Neural cell (in vitro differentiated cells): ENCODE results near the gene SNRPA. TPM values are rescaled to one million over a fixed set of nuclear protein-coding genes. Genes with fewer than 3 reads are reported as not detected.

ENCODE experiments used
- H2AFZ ChIP-seq: fragments of 200-600, 300-800 bp; sonication (generic), shearing (Covaris generic); 2 replicates; pipeline ENCODE4 v1.6.0; 2014; ENCODE audit warnings: low read depth, mild to moderate bottlenecking, antibody characterized with exemption, low read length, moderate library complexity
- H3F3A ChIP-seq: fragments of 200-600 bp; shearing (Covaris generic); 2 replicates; pipeline ENCODE4 v1.6.1; 2016; ENCODE audit warnings: mild to moderate bottlenecking, moderate library complexity, mixed read lengths, antibody characterized with exemption, low read length; ENCODE audit not compliant: insufficient read depth, poor library complexity, severe bottlenecking
- H3K27ac ChIP-seq: fragments of 200-600, 300-800 bp; sonication (generic), shearing (Covaris generic); 2 replicates; pipeline ENCODE4 v1.5.1; 2014; ENCODE audit warnings: mild to moderate bottlenecking, low read length, moderate library complexity
- H3K27me3 ChIP-seq: fragments of 300-800, 200-600 bp; sonication (generic), shearing (Covaris generic); 2 replicates; pipeline ENCODE4 v1.6.0; 2014; ENCODE audit warnings: mild to moderate bottlenecking, low read depth, low read length, moderate library complexity; ENCODE audit not compliant: insufficient read depth
- H3K36me3 ChIP-seq: fragments of 300-800, 200-600 bp; sonication (generic), shearing (Covaris generic); 2 replicates; pipeline ENCODE4 v1.5.1; 2014; ENCODE audit warnings: mild to moderate bottlenecking, antibody characterized with exemption, low read length, moderate library complexity; ENCODE audit not compliant: insufficient read depth
- H3K4me2 ChIP-seq: fragments of 300-800, 200-600 bp; sonication (generic), shearing (Covaris generic); 2 replicates; pipeline ENCODE4 v1.6.0; 2014; ENCODE audit warnings: mild to moderate bottlenecking, low read length
- H3K4me3 ChIP-seq: fragments of 300-800, 200-600 bp; sonication (generic), shearing (Covaris generic); 2 replicates; pipeline ENCODE4 v1.5.1; 2014; ENCODE audit warnings: mild to moderate bottlenecking, low read length, moderate library complexity
- H3K79me2 ChIP-seq: fragments of 200-600 bp; shearing (Covaris generic); replicated peaks from 2 replicates; pipeline ENCODE4 v1.6.0; 2014; ENCODE audit warnings: mild to moderate bottlenecking, low read length, moderate library complexity; ENCODE audit not compliant: insufficient read depth
- H3K9ac ChIP-seq: fragments of 300-800, 200-600 bp; sonication (generic), shearing (Covaris generic); 2 replicates; pipeline ENCODE4 v1.6.1; 2016; ENCODE audit warnings: mild to moderate bottlenecking, low read length, mixed read lengths
- H3K9me2 ChIP-seq: fragments of 200-600 bp; shearing (Covaris generic); 2 replicates; pipeline ENCODE4 v1.6.1; 2016; ENCODE audit warnings: mild to moderate bottlenecking, low read length, mixed read lengths; ENCODE audit not compliant: insufficient read depth
- H3K9me3 ChIP-seq: fragments of 200-600, 300-800 bp; sonication (generic), shearing (Covaris generic); 2 replicates; pipeline ENCODE4 v1.6.1; 2016; ENCODE audit warnings: mild to moderate bottlenecking, mixed run types, low read length, moderate library complexity, mixed read lengths
- H4K20me1 ChIP-seq: fragments of 200-600 bp; shearing (Covaris generic); 2 replicates; pipeline ENCODE4 v1.6.1; 2016; ENCODE audit warnings: mild to moderate bottlenecking, mixed run types; ENCODE audit not compliant: insufficient read depth
- CTCF ChIP-seq: fragments of 450-650 bp; IDR thresholded peaks from 2 replicates; pipeline ENCODE4 v1.5.1; 2014; ENCODE audit warnings: antibody characterized with exemption, mild to moderate bottlenecking, moderate library complexity; ENCODE audit not compliant: poor library complexity, severe bottlenecking
- EP300 ChIP-seq: fragments of 450-650 bp; conservative IDR thresholded peaks from 2 replicates; pipeline ENCODE4 v1.6.1; 2014; ENCODE audit warnings: antibody characterized with exemption, mild to moderate bottlenecking, moderate library complexity; ENCODE audit not compliant: poor library complexity, severe bottlenecking
- MXI1 ChIP-seq: fragments of 450-650 bp; conservative IDR thresholded peaks from 2 replicates; pipeline ENCODE4 v1.6.1; 2014; ENCODE audit warnings: antibody characterized with exemption, mild to moderate bottlenecking; ENCODE audit not compliant: poor library complexity, severe bottlenecking
- POLR2AphosphoS5 ChIP-seq: IDR thresholded peaks from 2 replicates; pipeline ENCODE4 v1.6.1; 2012
- RAD21 ChIP-seq: fragments of 450-650 bp; conservative IDR thresholded peaks from 2 replicates; pipeline ENCODE4 v1.6.1; 2014; ENCODE audit warnings: antibody characterized with exemption, mild to moderate bottlenecking, moderate library complexity
- REST ChIP-seq: IDR thresholded peaks from 2 replicates; pipeline ENCODE4 v1.6.1; 2012; ENCODE audit warnings: borderline replicate concordance
- SMC3 ChIP-seq: fragments of 450-650 bp; conservative IDR thresholded peaks from 2 replicates; pipeline ENCODE4 v1.6.1; 2014; ENCODE audit warnings: antibody characterized with exemption, mild to moderate bottlenecking, moderate library complexity; ENCODE audit not compliant: poor library complexity
- TAF1 ChIP-seq: IDR thresholded peaks from 2 replicates; pipeline ENCODE4 v1.6.1; 2012; ENCODE audit warnings: low read depth
- polyA plus RNA-seq: library from polyadenylated mRNA; depleted of rRNA; stranded (reverse); fragments of >200 nt; gene quantifications from 2 replicates; pipeline ENCODE4 v1.2.3, GENCODE V29; 2014

The SNRPA gene
- polyA plus RNA-seq, 1 donor from 2014 or later = 29.9 TPM

GRCh38 chr19:40798683-40799557 lies 47.9 kb downstream of the SNRPA start, which contains the start of gene EGLN2:
Gene EGLN2 (plus strand): TSS chr19:40799191. CDS start chr19:40800573, 1,382 bp downstream.
- no peaks in the 10 kb centered on the region for H3K9me2 ChIP-seq
- peak; percentile 9 for TF ChIP-seq REST
- no peak for TF ChIP-seq RAD21
- TF ChIP-seq TAF1 = peak; percentile 21
- peak; percentile 16 for TF ChIP-seq CTCF
- peak; percentile 65 for TF ChIP-seq MXI1
- peak; percentile 50 for TF ChIP-seq EP300
- TF ChIP-seq POLR2AphosphoS5 = peak; percentile 87
- no peak for TF ChIP-seq SMC3
- H3K79me2 ChIP-seq = peaks cover 46% of the 10 kb centered on the region
- H3K27me3 ChIP-seq = no peaks in the 10 kb centered on the region
- no peaks in the 10 kb centered on the region for H3K9me3 ChIP-seq
- peaks cover 10% of the 10 kb centered on the region for H4K20me1 ChIP-seq
- H3K27ac ChIP-seq = peak within 1 kb of the TSS; percentile 86
- H3K4me2 ChIP-seq = peak within 1 kb of the TSS; percentile 87
- H3K36me3 ChIP-seq = no peaks in the 10 kb centered on the region
- peak within 1 kb of the TSS; percentile 92 for H3K4me3 ChIP-seq
- peak within 1 kb of the TSS; percentile 42 for H2AFZ ChIP-seq
- no peaks in the 10 kb centered on the region for H3F3A ChIP-seq
- peak within 1 kb of the TSS; percentile 94 for H3K9ac ChIP-seq

GRCh38 chr19:40799558-40800338 lies 48.7 kb downstream of the SNRPA start:
- Histone ChIP-seq H3K9me2 (no peaks in the 10 kb centered on the region), H3K9me3 (no peaks in the 10 kb centered on the region), H2AFZ (no peak overlapping the region), H3K27me3 (no peaks in the 10 kb centered on the region), H3K4me2 (peak overlapping the region; percentile 87), H3F3A (no peaks in the 10 kb centered on the region), H3K4me3 (peak overlapping the region; percentile 92), H4K20me1 (peaks cover 10% of the 10 kb centered on the region), H3K27ac (peak overlapping the region; percentile 76), H3K36me3 (no peaks in the 10 kb centered on the region), H3K79me2 (peaks cover 53% of the 10 kb centered on the region), H3K9ac (peak overlapping the region; percentile 94)
- no peak for TF ChIP-seq REST
- peak; percentile 3 for TF ChIP-seq MXI1
- no peak for TF ChIP-seq CTCF
- no peak for TF ChIP-seq POLR2AphosphoS5
- no peak for TF ChIP-seq TAF1
